ENCODE results near the gene CLIP3.
"Not testable (repeated sequence)": the region's sequence is repeated elsewhere in the genome, so short reads cannot be mapped to it uniquely, and the experiment has no call there.

Gene CLIP3

GRCh38 chr19:36032251-36033104, at the start of gene CLIP3:
TSS of gene CLIP3 (minus strand) at chr19:36032873. CDS start at chr19:36032357, 516 bp downstream.
- peak; percentile 33 to 45 for DNase-seq

GRCh38 chr19:36081894-36082293, 49.2 kb upstream of the CLIP3 start:
- no peak for DNase-seq

GRCh38 chr19:36081385-36081784, 48.7 kb upstream of the CLIP3 start:
- DNase-seq: no peak

- DNase-seq: no peak
These were observed 46.8 kb upstream of the CLIP3 start for GRCh38 chr19:36079389-36079945.

- DNase-seq: no peak
These were observed 40.6 kb upstream of the CLIP3 start for GRCh38 chr19:36073121-36073876.

- DNase-seq: no peak
These were observed 39.4 kb upstream of the CLIP3 start for GRCh38 chr19:36072081-36072480.

GRCh38 chr19:36068810-36069499, 36.3 kb upstream of the CLIP3 start:
- not testable (repeated sequence) for DNase-seq

GRCh38 chr19:36067681-36068080, 35.0 kb upstream of the CLIP3 start:
- DNase-seq: no peak

- no peak for DNase-seq
These were observed 32.2 kb upstream of the CLIP3 start for GRCh38 chr19:36064826-36065225.

GRCh38 chr19:36061367-36061766, 28.7 kb upstream of the CLIP3 start:
- no peak for DNase-seq

GRCh38 chr19:36060430-36060829, 27.8 kb upstream of the CLIP3 start:
- peak in 1 of 2 donors; percentile 7 for DNase-seq

- no peak for DNase-seq
These were observed 26.7 kb upstream of the CLIP3 start for GRCh38 chr19:36059180-36059910.

- no peak for DNase-seq
These were observed 26.0 kb upstream of the CLIP3 start for GRCh38 chr19:36058481-36059179.

- peak; percentile 93 to 94 for DNase-seq
These were observed 22.3 kb upstream of the CLIP3 start, which contains the start of gene WDR62 for GRCh38 chr19:36054733-36055686. TSS of gene WDR62 (plus strand) at chr19:36054897. CDS start at chr19:36054972, 75 bp downstream.

- peak; percentile 100 for DNase-seq
These were observed 21.6 kb upstream of the CLIP3 start, which contains the start of gene THAP8 for GRCh38 chr19:36054119-36054732. TSS of gene THAP8 (minus strand) at chr19:36054285. CDS start at chr19:36054217, 68 bp downstream.

GRCh38 chr19:36051637-36052036, 19.0 kb upstream of the CLIP3 start:
- no peak for DNase-seq

GRCh38 chr19:36051236-36051635, 18.6 kb upstream of the CLIP3 start:
- no peak for DNase-seq

- no peak for DNase-seq
These were observed 16.5 kb upstream of the CLIP3 start for GRCh38 chr19:36049080-36049698.

- DNase-seq: no peak
These were observed 15.2 kb upstream of the CLIP3 start for GRCh38 chr19:36047835-36048234.
